Ramos (cell line): ENCODE data around the gene SLC2A10.

Experiments
- in situ Hi-C: fragments of 300-500 bp; cut with MboI; formaldehyde crosslinking; loops from one replicate; pipeline ENCODE4 v1.14.3; 2022; ENCODE audit warnings: low sequenced_read_pairs; ENCODE audit not compliant: unreplicated experiment

The SLC2A10 gene

GRCh38 chr20:46701057-46701456, 8.4 kb upstream of the SLC2A10 start:
- in situ Hi-C loops = no loop called here

- in situ Hi-C loops = no loop called here
Observed at GRCh38 chr20:46701556-46701955, 7.9 kb upstream of the SLC2A10 start.

DNA sequence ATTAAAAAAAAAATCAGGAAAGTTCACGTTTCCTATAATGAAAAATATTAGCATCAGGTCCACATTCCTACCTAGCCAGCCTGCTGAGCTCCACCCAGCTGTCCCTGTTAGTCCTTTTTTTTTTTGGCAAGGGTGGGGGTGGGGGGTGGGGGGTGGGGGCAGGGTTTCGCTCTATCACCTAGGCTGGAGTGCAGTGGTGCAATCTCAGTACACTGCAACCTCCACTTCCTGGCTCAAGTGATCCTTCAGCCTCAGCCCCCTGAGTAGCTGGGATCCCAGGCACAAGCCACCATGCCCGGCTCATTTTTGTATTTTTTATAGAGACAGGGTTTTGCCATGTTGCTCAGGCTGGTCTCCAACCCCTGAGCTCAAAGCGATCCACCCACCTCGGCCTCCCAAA, 7.5 kb upstream of the SLC2A10 start:
- in situ Hi-C loops = no loop called here

DNA sequence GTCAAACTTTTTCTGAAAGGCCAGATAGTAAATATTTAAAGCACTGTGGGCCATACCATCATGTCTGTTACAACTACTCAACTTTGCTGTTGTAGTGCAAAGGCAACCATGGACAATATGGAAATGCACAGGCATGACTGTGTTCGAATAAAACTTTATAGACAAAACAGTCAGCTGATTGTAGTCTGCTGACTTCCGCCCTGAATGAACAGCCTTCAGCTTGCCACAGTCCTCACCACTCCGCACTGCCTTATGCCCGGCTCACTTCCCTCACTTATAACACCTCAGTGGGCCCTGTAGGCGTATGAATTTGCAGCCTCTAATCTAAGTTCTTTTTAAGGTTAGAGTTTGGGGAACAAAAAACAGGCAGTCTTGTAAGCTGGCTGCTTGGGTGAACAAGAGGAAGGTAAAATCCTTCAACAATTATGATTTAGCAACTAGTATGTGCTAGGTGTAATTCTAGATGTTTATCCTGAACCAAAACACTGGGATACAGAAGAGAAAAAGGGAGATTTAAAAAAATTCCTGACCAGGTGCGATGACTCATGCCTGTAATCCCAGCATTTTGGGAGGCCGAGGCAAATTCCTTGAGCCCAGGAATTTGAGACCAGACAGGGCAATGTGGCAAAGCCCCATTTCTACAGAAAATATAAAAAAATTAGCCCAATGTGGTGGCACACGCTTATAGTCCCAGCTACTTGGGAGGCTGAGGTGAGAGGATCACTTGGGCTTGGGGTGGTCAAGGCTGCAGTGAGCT, 6.8 kb upstream of the SLC2A10 start:
- in situ Hi-C loops = no loop called here

DNA sequence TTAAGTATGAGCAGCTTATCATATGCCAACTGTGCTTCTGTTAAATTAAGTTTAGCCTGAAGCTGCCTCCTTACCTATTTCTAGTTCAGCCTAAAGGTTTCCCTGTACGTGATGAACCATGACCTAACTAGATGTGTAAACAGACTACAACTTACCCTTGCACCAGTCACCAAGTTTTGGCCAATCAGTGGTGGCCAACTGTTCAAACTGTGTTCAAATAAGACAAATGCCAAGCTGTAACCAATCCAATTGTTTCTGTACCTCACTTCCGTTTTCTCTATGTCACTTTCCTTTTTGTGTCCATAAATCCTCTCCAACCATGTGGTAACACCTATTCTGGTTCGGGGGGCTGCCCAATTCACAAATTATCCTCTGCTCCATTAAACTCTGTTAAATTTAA, 6.0 kb upstream of the SLC2A10 start:
- in situ Hi-C loops = no loop called here

- in situ Hi-C loops = no loop called here
Observed at GRCh38 chr20:46704714-46705377, 4.6 kb upstream of the SLC2A10 start.

DNA sequence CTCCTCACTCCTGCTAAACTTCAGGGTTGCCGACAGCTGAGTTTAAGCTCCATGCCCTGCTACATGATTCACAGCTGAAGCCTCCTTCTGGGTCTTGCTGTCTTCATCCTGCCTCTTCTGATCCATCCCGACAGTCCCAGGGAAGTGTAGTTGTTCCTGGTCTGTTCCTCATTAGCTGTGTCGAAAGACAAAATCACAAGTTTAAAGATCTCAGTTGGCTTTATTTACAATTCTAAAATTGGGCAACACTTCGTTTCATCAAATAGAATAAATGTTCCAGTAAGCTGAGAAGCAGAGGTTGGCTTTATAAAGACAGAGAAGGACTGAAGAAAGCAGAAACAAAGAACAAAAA, 4.1 kb upstream of the SLC2A10 start:
- in situ Hi-C loops = no loop called here

DNA sequence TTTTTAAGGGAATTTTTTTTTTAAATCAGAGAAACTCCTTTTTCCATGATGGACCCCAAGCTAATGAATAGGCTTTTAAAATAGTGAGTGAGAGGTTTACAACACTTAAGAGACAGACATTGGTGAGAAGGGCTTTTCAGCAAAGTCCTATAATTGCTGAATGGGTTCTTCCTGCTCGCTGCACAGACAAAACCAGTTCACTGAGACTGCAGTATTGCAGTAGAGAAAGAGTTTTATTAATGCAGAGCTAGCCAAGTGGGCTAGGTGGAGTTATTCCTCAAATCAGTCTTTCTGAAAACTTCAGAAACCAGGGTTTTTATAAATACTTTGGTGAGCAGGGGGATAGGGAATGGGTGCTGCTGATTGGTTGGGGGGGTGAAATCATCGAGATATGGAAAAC, 3.2 kb upstream of the SLC2A10 start:
- in situ Hi-C loops = no loop called here

DNA sequence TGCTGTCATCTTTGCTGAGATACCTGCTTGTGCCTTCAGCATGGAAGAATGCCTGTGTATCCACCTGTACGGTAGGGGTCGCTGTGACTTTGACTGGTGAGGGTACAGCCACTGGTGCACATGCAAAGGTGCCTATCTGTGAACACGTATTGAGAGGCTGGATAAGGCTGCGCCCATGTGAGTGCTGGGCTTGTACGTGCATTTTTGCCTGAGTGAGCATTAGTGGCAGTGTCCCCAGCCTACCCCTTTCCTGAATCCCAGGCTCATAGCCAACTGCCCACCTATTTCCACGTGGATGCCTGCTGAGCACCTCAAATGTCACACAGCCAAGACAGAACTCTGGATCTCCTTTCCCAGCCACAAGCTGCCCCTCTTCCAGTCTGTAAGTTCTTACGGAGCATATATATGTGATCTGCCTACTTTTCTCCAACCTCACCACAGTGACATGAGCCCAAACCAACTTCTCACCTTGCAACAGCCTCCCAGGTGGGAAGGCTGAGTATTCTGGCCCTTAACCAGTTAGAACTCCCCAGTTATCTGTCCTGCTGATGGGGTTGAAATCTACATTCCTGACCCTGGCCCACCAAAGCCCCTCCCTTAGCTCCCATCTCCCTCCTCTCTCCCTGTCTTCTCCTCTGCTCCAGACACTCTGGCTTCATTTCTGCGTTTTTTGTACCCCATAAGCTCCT, 1.1 kb upstream of the SLC2A10 start:
- in situ Hi-C loops = no loop called here

DNA sequence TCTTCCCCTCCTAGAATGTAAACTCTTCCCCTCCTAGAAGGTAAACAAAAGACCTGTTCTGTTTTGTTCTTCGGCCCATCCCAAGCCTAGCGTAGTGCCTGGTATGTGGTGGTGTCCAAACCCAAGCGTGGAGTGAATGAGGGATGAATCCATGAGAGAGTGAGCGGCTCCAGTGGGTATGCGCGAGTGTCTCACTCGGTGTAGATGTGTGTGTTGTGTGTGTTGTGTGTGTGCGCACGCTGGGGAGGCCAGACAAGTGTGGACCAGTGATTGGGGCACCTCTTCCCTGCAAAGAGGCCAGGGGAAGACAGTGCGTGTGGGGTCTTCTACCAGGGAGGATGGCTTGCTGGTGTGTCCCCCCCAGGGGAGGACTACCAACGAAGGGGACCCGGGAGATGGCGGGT, 392 bp upstream of the SLC2A10 start:
- in situ Hi-C loops = no loop called here

- in situ Hi-C loops = no loop called here
Observed at GRCh38 chr20:46710153-46710913, 884 bp downstream of the SLC2A10 start.

GRCh38 chr20:46712056-46712636, 2.7 kb downstream of the SLC2A10 start:
- in situ Hi-C loops = no loop called here

- in situ Hi-C loops = no loop called here
Observed at GRCh38 chr20:46713957-46714834, 4.7 kb downstream of the SLC2A10 start.

DNA sequence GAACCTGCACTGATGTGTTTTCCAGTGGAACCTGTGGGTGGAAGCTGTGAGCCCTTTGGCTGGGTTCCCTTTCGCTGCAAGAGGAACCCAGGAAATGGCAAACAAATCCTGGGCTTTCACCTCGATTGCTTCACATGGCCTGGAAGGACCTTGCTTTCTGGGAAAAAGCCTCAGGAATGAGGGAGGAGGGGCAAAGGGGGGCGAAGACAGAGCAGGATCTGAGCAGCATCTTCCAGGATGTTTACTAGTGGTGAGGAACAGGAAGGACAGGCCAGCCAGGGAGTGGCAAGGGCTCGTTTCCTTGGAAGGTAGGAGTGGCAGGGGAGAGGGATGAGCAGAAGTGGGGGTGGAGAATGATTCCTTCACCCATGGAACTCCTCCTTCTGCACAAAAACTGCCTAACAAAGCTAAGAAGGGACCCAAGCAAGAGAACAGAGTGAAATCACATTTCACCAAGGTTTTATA, 5.9 kb downstream of the SLC2A10 start:
- in situ Hi-C loops = no loop called here

DNA sequence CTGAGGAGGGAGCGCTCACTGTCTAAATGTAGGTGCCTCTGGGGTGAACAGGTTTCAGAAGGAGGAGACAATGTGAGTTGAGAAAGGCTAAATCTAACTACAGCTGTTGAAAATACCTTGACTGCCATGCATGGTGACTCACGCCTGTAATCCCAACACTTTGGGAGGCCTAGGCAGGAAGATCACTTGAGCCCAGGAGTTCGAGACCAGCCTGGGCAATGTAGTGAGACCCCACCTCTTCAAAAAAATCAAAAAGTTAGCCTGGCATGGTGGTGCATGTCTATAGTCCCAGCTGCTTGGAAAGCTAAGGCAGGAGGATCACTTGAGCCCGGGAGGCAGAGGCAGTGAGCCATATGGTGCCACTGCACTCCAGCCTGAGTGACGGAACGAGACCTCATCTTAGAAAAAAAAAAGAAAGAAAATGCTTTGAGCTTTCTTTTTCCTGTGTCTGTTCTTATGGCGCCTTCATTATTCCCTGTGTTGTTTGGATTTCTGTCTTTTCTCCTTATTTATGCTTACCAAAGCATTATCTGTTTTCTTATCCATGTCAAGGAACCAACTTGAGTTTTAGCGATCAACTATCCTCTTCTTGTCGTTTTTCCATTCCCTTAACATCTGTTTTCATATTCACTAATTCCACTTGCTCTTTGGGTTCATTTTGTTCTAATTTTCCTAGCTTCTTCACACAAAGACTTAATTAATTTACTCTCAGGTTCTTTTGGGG, 8.5 kb downstream of the SLC2A10 start:
- in situ Hi-C loops = no loop called here

- in situ Hi-C loops = no loop called here
Observed at GRCh38 chr20:46720019-46720418, 10.6 kb downstream of the SLC2A10 start.

GRCh38 chr20:46720776-46721425, 11.5 kb downstream of the SLC2A10 start:
- in situ Hi-C loops = no loop called here

DNA sequence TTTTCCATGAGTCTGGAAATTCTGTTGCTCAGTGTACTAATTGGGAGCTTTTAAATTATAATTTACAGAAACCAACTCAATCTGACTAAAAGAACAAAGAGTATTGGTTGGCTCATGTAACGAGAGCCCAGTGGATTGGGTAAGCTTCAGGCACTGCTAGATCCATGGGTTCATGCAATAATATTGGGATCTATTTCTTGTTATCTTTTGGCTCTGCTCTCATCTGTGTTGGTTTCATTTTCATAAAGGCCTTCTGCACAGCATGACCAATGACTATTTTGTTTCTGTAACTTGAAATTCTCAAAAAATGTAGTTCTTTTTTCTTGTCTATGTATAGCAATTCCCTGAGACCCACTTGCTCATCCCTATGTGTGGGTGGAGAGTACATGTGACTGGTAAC, 12.0 kb downstream of the SLC2A10 start:
- in situ Hi-C loops = no loop called here
